ENCODE data around the gene TTBK2. TPM values are rescaled to one million over a fixed set of nuclear protein-coding genes. Genes with fewer than 3 reads are reported as not detected.

Gene TTBK2
- total RNA-seq, 1 experiment from 2014 or later, result 25.5 TPM

GRCh38 chr15:42734076-42734672 is 186.4 kb downstream of the TTBK2 start:
- TF ChIP-seq CTCF (IDR thresholded peaks at IDR 0.05; ENCODE audit: unreplicated experiment), result no peak
- POLR2A ChIA-PET, result no interaction called here
- no peak for DNase-seq (ENCODE audit: unreplicated experiment)
- no peak overlapping the region for H3K27ac Mint-ChIP-seq (ENCODE audit: low read depth, unreplicated experiment)
- no peak overlapping the region for H3K4me3 Mint-ChIP-seq (ENCODE audit: unreplicated experiment)
- peaks cover 36% of the 10 kb centered on the region for H3K36me3 Mint-ChIP-seq (ENCODE audit: insufficient read depth, unreplicated experiment)
- H3K9me3 Mint-ChIP-seq (ENCODE audit: unreplicated experiment), result no peaks in the 10 kb centered on the region
- H3K27me3 Mint-ChIP-seq (ENCODE audit: insufficient read depth, unreplicated experiment), result no peaks in the 10 kb centered on the region
- intact Hi-C loops (cut with micrococcal nuclease), result no loop called here
- no TSS peak for BruUV-seq (replicated peaks)
- CTCF ChIA-PET, result interaction anchor here (0.9 kb wide), 1 partner anchor 501 kb away, joined by 4 read pairs; no protein-coding TSS in a partner anchor
- H3K4me1 Mint-ChIP-seq (ENCODE audit: insufficient read depth, unreplicated experiment), result no peaks in the 10 kb centered on the region

- ChIA-PET POLR2A (interaction anchor here (0.9 kb wide), 1 partner anchor 10 kb away, joined by 3 read pairs; no protein-coding TSS in a partner anchor), CTCF (no interaction called here)
- H3K27ac Mint-ChIP-seq (ENCODE audit: low read depth, unreplicated experiment), result no peak overlapping the region
- no peak for DNase-seq (ENCODE audit: unreplicated experiment)
- no peaks in the 10 kb centered on the region for H3K4me1 Mint-ChIP-seq (ENCODE audit: insufficient read depth, unreplicated experiment)
- H3K4me3 Mint-ChIP-seq (ENCODE audit: unreplicated experiment), result no peak overlapping the region
- H3K27me3 Mint-ChIP-seq (ENCODE audit: insufficient read depth, unreplicated experiment), result no peaks in the 10 kb centered on the region
- no TSS peak for BruUV-seq (replicated peaks)
- no peaks in the 10 kb centered on the region for H3K9me3 Mint-ChIP-seq (ENCODE audit: unreplicated experiment)
- intact Hi-C loops (cut with micrococcal nuclease), result no loop called here
- peaks cover 47% of the 10 kb centered on the region for H3K36me3 Mint-ChIP-seq (ENCODE audit: insufficient read depth, unreplicated experiment)
- no peak for TF ChIP-seq CTCF (IDR thresholded peaks at IDR 0.05; ENCODE audit: unreplicated experiment)
These were observed 187.6 kb downstream of the TTBK2 start for GRCh38 chr15:42733027-42733426.

GRCh38 chr15:42732095-42732827 is 188.3 kb downstream of the TTBK2 start:
- TF ChIP-seq CTCF (IDR thresholded peaks at IDR 0.05; ENCODE audit: unreplicated experiment), result no peak
- ChIA-PET CTCF (interaction anchor here (0.9 kb wide), 1 partner anchor 9 kb away, joined by 3 read pairs; no protein-coding TSS in a partner anchor), POLR2A (interaction anchor here (0.6 to 0.9 kb wide), 2 partner anchors 9 to 79 kb away, joined by 3 read pairs; no protein-coding TSS in a partner anchor)
- Mint-ChIP-seq H3K4me3 (ENCODE audit: unreplicated experiment) (no peak overlapping the region), H3K27me3 (ENCODE audit: insufficient read depth, unreplicated experiment) (no peaks in the 10 kb centered on the region), H3K4me1 (ENCODE audit: insufficient read depth, unreplicated experiment) (no peaks in the 10 kb centered on the region), H3K27ac (ENCODE audit: low read depth, unreplicated experiment) (peak overlapping the region; percentile 54), H3K9me3 (ENCODE audit: unreplicated experiment) (no peaks in the 10 kb centered on the region), H3K36me3 (ENCODE audit: insufficient read depth, unreplicated experiment) (peaks cover 47% of the 10 kb centered on the region)
- DNase-seq (ENCODE audit: unreplicated experiment), result no peak
- BruUV-seq (replicated peaks), result no TSS peak
- intact Hi-C loops (cut with micrococcal nuclease), result no loop called here

- Mint-ChIP-seq H3K27ac (ENCODE audit: low read depth, unreplicated experiment) (no peak overlapping the region), H3K4me1 (ENCODE audit: insufficient read depth, unreplicated experiment) (no peaks in the 10 kb centered on the region), H3K27me3 (ENCODE audit: insufficient read depth, unreplicated experiment) (no peaks in the 10 kb centered on the region), H3K36me3 (ENCODE audit: insufficient read depth, unreplicated experiment) (peaks cover 48% of the 10 kb centered on the region), H3K9me3 (ENCODE audit: unreplicated experiment) (no peaks in the 10 kb centered on the region), H3K4me3 (ENCODE audit: unreplicated experiment) (no peak overlapping the region)
- ChIA-PET POLR2A (no interaction called here), CTCF (interaction anchor here (0.8 to 0.9 kb wide), 2 partner anchors 8 to 44 kb away, joined by 3 read pairs; no protein-coding TSS in a partner anchor)
- no peak for DNase-seq (ENCODE audit: unreplicated experiment)
- TF ChIP-seq CTCF (IDR thresholded peaks at IDR 0.05; ENCODE audit: unreplicated experiment), result no peak
- intact Hi-C loops (cut with micrococcal nuclease), result no loop called here
- no TSS peak for BruUV-seq (replicated peaks)
These were observed 189.1 kb downstream of the TTBK2 start for GRCh38 chr15:42731461-42731860.

Measured in MCF 10A (cell line).